ENCODE data around the gene LTBP2.
A peak's percentile ranks its signal among the peaks of the same experiment; 100 is the strongest.

LTBP2 gene

DNA sequence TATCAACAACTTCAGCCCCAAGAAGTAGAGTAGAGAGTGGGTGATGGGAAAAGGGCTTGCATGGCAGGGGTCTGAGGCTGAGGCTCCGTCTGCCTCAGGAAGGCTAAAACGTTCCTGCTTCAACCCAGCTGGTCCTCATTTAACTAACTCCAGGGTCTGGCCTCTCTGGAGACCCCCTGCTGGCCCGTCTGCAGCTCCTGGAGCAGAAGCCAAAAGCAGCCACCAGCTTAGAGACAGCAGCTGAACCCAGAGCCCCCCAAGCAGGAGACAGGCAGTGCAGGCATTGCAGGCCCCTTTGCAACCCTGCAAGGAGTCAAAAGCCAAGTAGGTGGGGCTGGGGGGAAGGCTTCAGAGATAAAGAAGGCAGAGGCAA lies 25.1 kb upstream of the LTBP2 start:
- DNase-seq: no peak

- no peak for DNase-seq
Measured at GRCh38 chr14:74636424-74637177, 24.6 kb upstream of the LTBP2 start.

- peak; percentile 61 for DNase-seq
Measured at GRCh38 chr14:74635847-74636246, 23.8 kb upstream of the LTBP2 start.

DNA sequence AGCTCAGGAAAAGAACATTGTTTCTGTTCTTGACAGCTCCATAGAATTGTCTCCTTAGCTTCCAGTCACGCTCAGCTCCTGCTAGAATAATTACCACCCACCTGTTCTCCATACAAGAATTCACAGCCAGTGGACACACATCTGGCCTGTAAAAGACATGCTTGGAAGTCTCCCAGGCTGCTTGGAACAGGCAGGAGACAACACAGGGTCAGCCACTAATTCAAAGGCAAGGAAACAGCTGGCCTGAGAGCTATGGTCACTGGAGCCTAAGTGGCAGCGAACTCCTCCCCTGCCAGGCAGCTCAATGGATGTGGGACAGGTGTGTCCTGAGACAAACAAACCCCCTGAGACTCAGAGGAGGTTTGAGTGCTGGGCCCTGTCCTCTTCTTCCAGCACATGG lies 22.9 kb upstream of the LTBP2 start:
- DNase-seq: peak; percentile 64

- no peak for DNase-seq
Measured at GRCh38 chr14:74634481-74634880, 22.4 kb upstream of the LTBP2 start.

GRCh38 chr14:74630881-74631690 lies 19.0 kb upstream of the LTBP2 start:
- no peak for DNase-seq

DNA sequence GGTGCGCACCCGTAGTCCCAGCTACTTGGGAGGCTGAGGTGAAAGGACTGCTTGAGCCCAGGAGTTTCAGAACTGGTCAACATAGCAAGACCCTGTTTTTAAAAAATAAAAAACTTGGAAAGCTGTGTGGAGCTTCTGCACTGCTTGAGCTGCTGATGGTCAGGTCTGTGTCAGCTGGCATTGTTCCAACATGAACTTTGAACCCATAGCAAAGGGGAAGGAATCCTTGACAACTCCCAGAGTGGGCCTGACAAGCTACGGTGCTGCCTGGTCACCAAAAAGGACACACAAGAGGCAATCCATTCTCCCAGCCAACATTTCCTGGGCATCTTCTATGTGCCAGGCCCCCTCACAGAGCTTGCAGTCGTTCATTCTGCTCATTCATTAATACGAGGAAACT lies 16.4 kb upstream of the LTBP2 start:
- DNase-seq: no peak

GRCh38 chr14:74627076-74627475 lies 15.0 kb upstream of the LTBP2 start:
- no peak for DNase-seq

DNA sequence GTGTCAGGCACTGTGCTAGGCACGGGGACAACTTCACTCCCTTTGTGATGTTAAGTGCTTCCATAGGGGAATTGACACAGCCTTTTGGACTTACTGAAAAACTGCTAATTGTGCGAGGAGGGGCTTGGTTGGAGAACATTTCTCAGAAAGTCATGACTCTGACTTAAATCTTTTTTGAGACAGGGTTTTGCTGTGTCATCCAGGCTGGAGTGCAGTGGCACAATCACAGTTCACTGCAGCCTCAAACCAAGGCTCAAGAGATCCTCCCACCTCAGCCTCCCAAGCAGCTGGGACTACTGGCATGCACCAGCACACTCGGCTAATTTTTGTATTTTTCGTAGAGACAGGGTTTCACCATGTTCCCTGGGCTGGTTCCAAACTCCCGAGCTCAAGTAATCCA lies 10.2 kb upstream of the LTBP2 start:
- no peak for DNase-seq

GRCh38 chr14:74621556-74621955 lies 9.5 kb upstream of the LTBP2 start:
- no peak for DNase-seq

DNA sequence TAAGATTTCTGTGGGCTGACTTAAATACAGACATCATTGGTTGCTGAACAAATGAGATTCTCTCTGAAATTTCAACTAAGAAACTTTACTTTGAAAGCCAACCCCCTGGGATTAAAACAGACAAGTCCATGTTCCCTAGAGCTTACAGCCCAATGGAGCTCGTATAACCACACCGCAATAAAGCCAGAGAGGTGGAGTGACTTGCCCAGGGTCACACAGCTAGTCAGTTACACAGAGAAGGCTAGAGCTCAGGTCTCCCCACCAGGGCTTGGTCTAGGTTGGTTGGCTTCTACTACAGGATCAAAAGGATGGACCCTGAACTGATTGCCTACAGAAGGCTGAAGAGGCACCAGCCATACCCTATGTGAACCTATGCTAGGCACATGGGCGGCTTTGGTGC lies 8.9 kb upstream of the LTBP2 start:
- no peak for DNase-seq

DNA sequence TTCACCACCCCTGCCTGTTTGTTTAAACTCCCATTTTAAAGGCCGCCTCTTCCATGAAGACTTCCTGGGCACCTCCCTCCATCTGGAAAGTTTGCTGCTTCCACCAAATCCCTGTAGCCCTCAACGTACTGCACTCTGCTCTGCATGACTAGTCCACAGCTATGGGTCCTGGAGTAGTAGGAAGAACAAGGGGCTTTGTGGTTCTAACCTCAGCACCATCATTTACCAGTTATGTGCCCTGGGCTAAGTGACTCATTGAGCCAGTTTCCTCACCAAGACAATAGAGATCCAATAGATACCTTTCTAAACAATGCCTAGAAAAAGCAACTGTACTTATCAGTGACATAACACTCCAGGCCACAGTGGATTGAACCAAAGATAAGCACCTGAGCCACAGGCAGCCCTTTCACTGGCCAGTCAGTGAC lies 8.5 kb upstream of the LTBP2 start:
- DNase-seq: peak; percentile 24

- DNase-seq: no peak
Measured at GRCh38 chr14:74619672-74620131, 7.7 kb upstream of the LTBP2 start.

- DNase-seq: peak; percentile 53
Measured at GRCh38 chr14:74618078-74618952, 6.3 kb upstream of the LTBP2 start.

GRCh38 chr14:74616996-74617700 lies 5.1 kb upstream of the LTBP2 start:
- DNase-seq: no peak

DNA sequence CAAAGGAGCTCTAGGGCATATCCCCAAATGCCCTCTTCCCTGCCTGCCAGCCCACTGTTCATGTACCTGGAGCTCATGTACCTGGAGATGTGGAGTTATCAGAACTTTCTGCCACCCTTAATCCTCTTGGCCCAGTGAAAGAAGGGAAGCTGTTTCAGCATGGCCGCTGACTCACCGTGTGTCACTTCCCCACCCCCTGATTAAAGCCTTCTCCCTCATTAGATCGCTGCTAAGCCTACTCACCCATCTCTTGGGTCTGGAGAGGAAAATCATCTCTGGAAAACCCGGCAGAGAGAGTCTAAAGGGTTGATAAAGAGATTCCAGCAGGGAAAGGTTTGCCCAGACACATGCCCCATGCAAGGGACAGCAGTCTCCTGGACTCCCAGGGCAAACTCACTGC lies 4.5 kb upstream of the LTBP2 start:
- no peak for DNase-seq

- DNase-seq: no peak
Measured at GRCh38 chr14:74615735-74616134, 3.7 kb upstream of the LTBP2 start.

DNA sequence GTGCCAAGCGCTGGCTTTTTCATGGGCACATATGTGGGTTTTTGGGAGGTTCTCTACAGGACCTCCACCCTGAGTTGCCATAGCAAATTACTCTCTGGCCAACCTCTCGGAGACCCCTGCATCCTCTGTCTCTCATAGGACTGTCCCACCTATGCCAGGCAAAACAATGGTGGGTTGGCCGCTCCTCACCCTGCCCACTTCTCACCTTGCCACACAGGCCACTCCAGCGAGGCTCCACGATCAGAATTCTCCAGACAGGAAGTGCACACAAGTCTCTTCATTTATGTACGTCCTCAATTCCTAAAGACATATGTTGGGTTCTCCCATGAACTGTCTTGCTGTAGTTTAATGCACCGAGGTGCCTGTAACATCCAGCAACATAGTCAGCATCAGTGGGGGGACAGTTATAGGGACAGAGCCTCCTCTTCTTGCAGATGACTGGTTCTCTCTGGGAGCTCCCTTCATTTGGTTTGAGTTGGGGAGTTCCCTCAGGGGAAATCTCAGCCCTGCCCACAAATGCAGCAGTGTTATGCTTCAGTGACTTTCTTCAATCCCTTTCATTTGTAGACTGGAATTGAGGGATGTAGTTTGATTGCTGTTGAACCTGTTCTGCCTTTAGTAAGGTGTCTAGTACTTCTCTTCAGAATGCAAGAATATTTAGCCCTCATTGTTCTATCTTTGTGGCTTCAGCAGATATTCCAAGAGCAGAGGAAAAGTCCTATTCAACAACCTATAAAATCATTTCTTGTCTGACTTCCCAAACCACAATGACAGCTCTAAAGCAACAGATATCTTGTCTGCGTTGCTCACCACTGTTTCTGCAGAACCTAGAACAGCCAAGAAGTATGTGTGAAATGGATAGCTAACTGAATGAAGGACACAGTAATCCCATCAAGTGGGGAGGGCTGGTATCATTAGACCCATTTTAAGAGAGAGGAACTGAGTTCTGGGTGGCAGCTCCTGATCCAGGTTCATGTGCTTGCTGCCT lies 2.8 kb upstream of the LTBP2 start:
- no peak for DNase-seq

DNA sequence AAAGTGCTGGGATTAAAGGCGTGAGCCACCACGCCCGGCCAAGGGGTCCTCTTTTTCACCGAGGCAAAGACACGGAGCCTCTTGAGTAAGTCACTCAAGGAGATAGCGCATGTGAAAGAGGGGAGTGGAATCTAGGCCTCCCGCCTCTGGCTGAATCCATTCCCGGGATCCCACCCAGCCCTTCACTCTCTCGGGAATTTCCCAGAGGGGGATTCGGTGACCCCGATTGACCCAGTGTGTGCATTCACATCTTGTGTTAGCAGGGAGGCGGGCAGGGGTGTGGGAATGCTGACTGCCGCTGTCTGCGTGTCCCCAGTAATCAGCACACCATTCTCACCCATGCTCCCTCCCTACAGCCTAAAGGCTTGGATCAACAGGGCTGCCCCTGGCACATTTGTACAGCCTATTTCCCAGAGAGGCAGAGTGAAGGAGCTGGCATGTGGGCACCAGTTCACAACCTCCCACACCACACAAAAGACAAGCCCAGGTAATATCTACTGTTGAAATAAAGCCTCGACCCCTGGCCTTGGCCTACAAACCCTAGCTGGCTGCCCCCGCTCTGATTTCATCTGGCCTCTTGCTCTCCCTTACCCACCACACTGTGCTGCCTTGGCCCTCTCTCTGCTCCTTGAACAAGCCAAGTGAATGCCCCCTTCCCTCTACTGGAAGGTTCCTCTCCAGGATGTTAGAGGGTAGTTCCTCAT lies 1.3 kb upstream of the LTBP2 start:
- no peak for DNase-seq

DNA sequence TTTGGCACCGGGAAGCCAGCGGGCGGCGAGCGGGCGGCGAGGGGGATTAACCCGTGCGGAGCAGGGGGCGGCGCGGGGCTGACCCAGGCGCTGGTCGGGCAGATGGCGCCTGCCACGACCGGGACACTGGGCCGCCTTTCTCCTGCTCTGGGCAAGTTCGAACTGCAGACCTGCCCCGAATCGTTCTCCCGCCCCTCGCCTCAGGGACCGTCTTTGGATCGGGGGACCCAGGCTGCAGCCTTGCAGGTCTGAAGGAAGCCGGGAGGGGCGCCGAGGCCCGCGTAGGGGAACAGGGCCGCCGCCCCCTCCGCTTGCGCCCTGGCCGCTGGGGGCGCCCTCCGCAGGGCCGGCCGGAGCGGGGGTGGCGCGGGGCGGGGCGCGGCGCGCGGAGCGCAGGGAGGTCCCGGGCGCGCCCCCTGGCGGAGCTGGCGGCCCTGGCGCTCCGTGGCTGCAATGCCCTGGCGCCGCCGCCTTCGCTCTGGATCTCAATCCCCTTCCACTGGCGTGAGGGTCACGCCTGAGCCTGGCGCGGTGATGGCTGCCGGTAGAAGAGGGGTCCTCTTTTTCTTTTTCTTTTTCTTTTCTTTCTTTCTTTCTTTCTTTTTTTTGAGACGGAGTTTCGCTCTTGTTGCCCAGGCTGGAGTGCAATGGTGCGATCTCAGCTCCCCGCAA lies 449 bp upstream of the LTBP2 start:
- peak; percentile 87 for DNase-seq
